GM18951 (cell line): ENCODE measurements around the gene PDE11A.
"Not testable (repeated sequence)": the region's sequence is repeated elsewhere in the genome, so short reads cannot be mapped to it uniquely, and the experiment has no call there.

Experiments used
- POLR2A ChIP-seq: IDR thresholded peaks from 4 replicates; pipeline ENCODE4 v1.6.1; 2011; ENCODE audit warnings: mild to moderate bottlenecking; ENCODE audit not compliant: insufficient read length, insufficient read depth; ENCODE audit errors: extremely low read depth
- in situ Hi-C: fragments of 300-500 bp; cut with MboI; formaldehyde crosslinking; loops from one replicate; pipeline ENCODE4 v1.12.0; 2022; ENCODE audit warnings: low sequenced_read_pairs, mixed read lengths, inconsistent platforms; ENCODE audit not compliant: unreplicated experiment

The PDE11A gene

GRCh38 chr2:178066890-178067669 is 5.5 kb downstream of the PDE11A start:
- no peak for TF ChIP-seq POLR2A
- in situ Hi-C loops: no loop called here

- in situ Hi-C loops: no loop called here
- TF ChIP-seq POLR2A: no peak
These were observed 6.3 kb downstream of the PDE11A start for GRCh38 chr2:178066324-178066723.

- in situ Hi-C loops: no loop called here
- TF ChIP-seq POLR2A: no peak
These were observed 12.9 kb downstream of the PDE11A start for GRCh38 chr2:178059681-178060080.

- in situ Hi-C loops: no loop called here
- no peak for TF ChIP-seq POLR2A
These were observed 13.5 kb downstream of the PDE11A start for GRCh38 chr2:178059111-178059510.

GRCh38 chr2:178057179-178057680 is 15.3 kb downstream of the PDE11A start:
- TF ChIP-seq POLR2A: no peak
- in situ Hi-C loops: no loop called here

- TF ChIP-seq POLR2A: no peak
- in situ Hi-C loops: no loop called here
These were observed 16.2 kb downstream of the PDE11A start for GRCh38 chr2:178056345-178056744.

GRCh38 chr2:178051257-178051656 is 21.3 kb downstream of the PDE11A start:
- in situ Hi-C loops: not testable (repeated sequence)

- in situ Hi-C loops: no loop called here
These were observed 25.2 kb downstream of the PDE11A start for GRCh38 chr2:178047391-178047790.

GRCh38 chr2:178044836-178045235 is 27.7 kb downstream of the PDE11A start:
- TF ChIP-seq POLR2A: no peak
- in situ Hi-C loops: no loop called here

More at GRCh38 chr2:178047391-178047790, 25.2 kb downstream of the PDE11A start:
- no peak for TF ChIP-seq POLR2A

- no peak for TF ChIP-seq POLR2A
- in situ Hi-C loops: no loop called here
These were observed 29.3 kb downstream of the PDE11A start for GRCh38 chr2:178043266-178043665.

- in situ Hi-C loops: not testable (repeated sequence)
These were observed 39.0 kb downstream of the PDE11A start for GRCh38 chr2:178033583-178033982.

- in situ Hi-C loops: no loop called here
- no peak for TF ChIP-seq POLR2A
These were observed 43.2 kb downstream of the PDE11A start for GRCh38 chr2:178029342-178029741.

- no peak for TF ChIP-seq POLR2A
- in situ Hi-C loops: no loop called here
These were observed 46.9 kb downstream of the PDE11A start for GRCh38 chr2:178025551-178026185.

GRCh38 chr2:178018141-178018540 is 54.4 kb downstream of the PDE11A start:
- no peak for TF ChIP-seq POLR2A
- in situ Hi-C loops: no loop called here
